Lung (tissue), 12 donors: ENCODE data around the gene BMS1. TPM values are rescaled to one million over a fixed set of nuclear protein-coding genes. Genes with fewer than 3 reads are reported as not detected.
A peak's percentile ranks its signal among the peaks of the same experiment; 100 is the strongest.

Experiments used
- ATAC-seq: fragments of 200-7000 bp; cut with Tn5 transposase; one replicate; pipeline ENCODE4 v1.9.1; 2020; ENCODE audit warnings: moderate number of reproducible peaks; ENCODE audit not compliant: insufficient read depth, low FRiP score
- DNase-seq, 3 donors: peaks; one replicate each; pipeline ENCODE4 v3.0.0-alpha.2; 2013 to 2017
- H3K27ac ChIP-seq, 2 donors: one replicate each; pipeline ENCODE4 v1.5.1; 2013; ENCODE audit warnings: mild to moderate bottlenecking in 2 of 2, moderate library complexity in 2 of 2, control low read depth in 1 of 2, inconsistent platforms in 1 of 2, low read depth in 1 of 2, low read length in 1 of 2
- H3K27me3 ChIP-seq, 3 donors: one replicate each; pipeline ENCODE4 v1.5.1; 2013; ENCODE audit warnings: low read length in 2 of 3; ENCODE audit not compliant: control insufficient read depth in 3 of 3, insufficient read depth in 3 of 3
- H3K36me3 ChIP-seq, 4 donors: one replicate each; pipeline ENCODE4 v1.5.1; 2013; ENCODE audit warnings: low read length in 4 of 4, mild to moderate bottlenecking in 1 of 4, moderate library complexity in 1 of 4; ENCODE audit not compliant: control insufficient read depth in 4 of 4, insufficient read depth in 4 of 4
- H3K4me1 ChIP-seq, 5 donors: one replicate each; pipeline ENCODE4 v1.5.1; 2013; ENCODE audit warnings: low read length in 5 of 5, mild to moderate bottlenecking in 2 of 5, moderate library complexity in 1 of 5; ENCODE audit not compliant: control insufficient read depth in 5 of 5, insufficient read depth in 5 of 5
- H3K4me3 ChIP-seq: one replicate; pipeline ENCODE4 v1.5.1; 2013; ENCODE audit warnings: mild to moderate bottlenecking, control low read depth, moderate library complexity
- H3K9ac ChIP-seq, 2 donors: one replicate each; pipeline ENCODE4 v1.5.1; 2013; ENCODE audit warnings: low read length in 2 of 2, control low read depth in 1 of 2; ENCODE audit not compliant: insufficient read depth in 1 of 2
- H3K9me3 ChIP-seq, 4 donors: one replicate each; pipeline ENCODE4 v1.5.1; 2013; ENCODE audit warnings: low read length in 3 of 4, mild to moderate bottlenecking in 1 of 4, moderate library complexity in 1 of 4; ENCODE audit not compliant: control insufficient read depth in 4 of 4, insufficient read depth in 3 of 4
- WGBS, 2 donors: extraction: QIAGEN DNeasy Blood & Tissue Kit; methylation state at CpG; one replicate each; pipeline ENCODE4 v1.1.7; 2013; 5-methylcytosine and 5-hydroxymethylcytosine counted together
- polyA plus RNA-seq, 2 donors: library from polyadenylated mRNA; stranded (reverse); fragments of 200-250 nt; gene quantifications; one replicate each; pipeline ENCODE4 v1.2.1, GENCODE V29; 2013
- total RNA-seq, 2 donors: library from RNA; depleted of rRNA in 1 of 2; stranded (reverse); fragments of >200 nt in 1 of 2; gene quantifications; one replicate each; pipeline ENCODE4 v1.2.1, GENCODE V29; 2014 to 2021
- TF ChIP-seq, protein P1 (sequence below): IDR thresholded peaks from 2 replicates; pipeline ENCODE4 v1.5.1; 2012; ENCODE audit warnings: mild to moderate bottlenecking; ENCODE audit errors: control extremely low read depth, extremely low read depth
- donor health status: control.
- donor health status: control.
- donor health status: Bipolar disorder and iron deficiency.
- donor health status: healthy.
- donor health status: DM: yes; HTN: yes; CAD: no.

The BMS1 gene
- total and polyA plus RNA-seq, 4 donors = 6.7 to 15.6 (median 13.8) TPM

DNA sequence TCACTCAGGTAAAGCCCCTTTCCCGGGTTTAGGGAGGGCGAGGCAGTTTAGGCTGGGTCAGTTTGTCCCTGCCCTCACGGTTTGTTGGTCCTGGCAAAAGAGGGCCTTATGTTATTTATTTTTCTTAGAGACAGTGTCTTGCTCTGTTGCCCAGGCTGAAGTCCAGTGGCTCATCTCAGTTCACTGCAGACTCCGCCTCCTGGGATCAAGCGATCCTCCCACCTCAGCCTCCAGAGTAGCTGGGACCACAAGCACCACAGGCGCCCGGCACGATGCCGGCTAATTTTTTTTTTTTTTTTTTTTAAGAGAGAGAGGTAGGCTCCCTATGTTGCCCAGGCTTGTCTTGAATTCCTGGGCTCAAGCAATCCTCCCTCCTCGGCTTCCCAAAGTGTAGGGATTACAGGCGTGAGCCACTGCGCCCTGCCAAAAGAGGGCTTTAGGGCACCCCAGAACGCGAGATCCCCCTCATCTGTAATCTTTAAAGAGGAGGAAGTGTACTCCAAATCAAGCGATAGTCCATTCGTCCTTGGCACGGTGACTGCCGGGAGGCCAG lies 626 bp upstream of the BMS1 start:
- H3K36me3 ChIP-seq = peaks cover 6 to 16% (median 12%) of the 10 kb centered on the region in 4 donors
- H3K9me3 ChIP-seq = no peaks in the 10 kb centered on the region
- peak overlapping the region; percentile 74 to 82 for H3K9ac ChIP-seq
- peak overlapping the region; percentile 73 for H3K4me3 ChIP-seq
- peaks cover 0 to 11% (median 6%) of the 10 kb centered on the region in 5 donors for H3K4me1 ChIP-seq
- ATAC-seq = peak; percentile 2
- WGBS, 2 donors = 34 to 35% methylated on average over 18 of the region's 18 CpGs
- peak overlapping the region; percentile 88 to 93 for H3K27ac ChIP-seq
- TF ChIP-seq, protein P1, sequence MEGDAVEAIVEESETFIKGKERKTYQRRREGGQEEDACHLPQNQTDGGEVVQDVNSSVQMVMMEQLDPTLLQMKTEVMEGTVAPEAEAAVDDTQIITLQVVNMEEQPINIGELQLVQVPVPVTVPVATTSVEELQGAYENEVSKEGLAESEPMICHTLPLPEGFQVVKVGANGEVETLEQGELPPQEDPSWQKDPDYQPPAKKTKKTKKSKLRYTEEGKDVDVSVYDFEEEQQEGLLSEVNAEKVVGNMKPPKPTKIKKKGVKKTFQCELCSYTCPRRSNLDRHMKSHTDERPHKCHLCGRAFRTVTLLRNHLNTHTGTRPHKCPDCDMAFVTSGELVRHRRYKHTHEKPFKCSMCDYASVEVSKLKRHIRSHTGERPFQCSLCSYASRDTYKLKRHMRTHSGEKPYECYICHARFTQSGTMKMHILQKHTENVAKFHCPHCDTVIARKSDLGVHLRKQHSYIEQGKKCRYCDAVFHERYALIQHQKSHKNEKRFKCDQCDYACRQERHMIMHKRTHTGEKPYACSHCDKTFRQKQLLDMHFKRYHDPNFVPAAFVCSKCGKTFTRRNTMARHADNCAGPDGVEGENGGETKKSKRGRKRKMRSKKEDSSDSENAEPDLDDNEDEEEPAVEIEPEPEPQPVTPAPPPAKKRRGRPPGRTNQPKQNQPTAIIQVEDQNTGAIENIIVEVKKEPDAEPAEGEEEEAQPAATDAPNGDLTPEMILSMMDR = no peak
- DNase-seq = no peak
- no peaks in the 10 kb centered on the region for H3K27me3 ChIP-seq

DNA sequence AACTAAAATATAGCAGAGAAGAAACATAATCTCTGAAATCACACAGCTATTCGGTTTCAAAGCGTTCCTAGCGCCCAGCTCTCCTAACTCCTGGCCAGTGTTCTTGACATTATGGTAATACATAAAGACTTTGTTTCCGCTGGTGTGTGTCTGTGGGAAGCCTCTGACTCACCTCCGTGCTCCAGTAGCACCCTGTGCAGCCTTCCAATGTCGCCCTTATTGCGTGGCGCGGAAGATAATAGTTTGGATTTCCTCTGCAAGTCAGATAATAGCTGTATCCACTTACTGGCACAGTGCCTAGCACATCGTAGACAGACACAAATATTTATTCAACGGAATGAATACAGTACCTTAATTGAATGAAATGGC lies 570 bp downstream of the BMS1 start:
- peak overlapping the region; percentile 71 to 84 for H3K9ac ChIP-seq
- H3K27ac ChIP-seq = peak overlapping the region; percentile 88 to 93
- peaks cover 6 to 19% (median 15%) of the 10 kb centered on the region in 4 donors for H3K36me3 ChIP-seq
- ATAC-seq = no peak
- no peaks in the 10 kb centered on the region for H3K27me3 ChIP-seq
- 2 to 3% methylated on average over 11 of the region's 11 CpGs for WGBS, 2 donors
- peak in 2 of 3 donors; percentile 17 to 46 for DNase-seq
- H3K4me3 ChIP-seq = peak overlapping the region; percentile 73
- H3K9me3 ChIP-seq = no peaks in the 10 kb centered on the region
- TF ChIP-seq, protein P1 = no peak
- H3K4me1 ChIP-seq = peaks cover 0 to 11% (median 6%) of the 10 kb centered on the region in 5 donors

DNA sequence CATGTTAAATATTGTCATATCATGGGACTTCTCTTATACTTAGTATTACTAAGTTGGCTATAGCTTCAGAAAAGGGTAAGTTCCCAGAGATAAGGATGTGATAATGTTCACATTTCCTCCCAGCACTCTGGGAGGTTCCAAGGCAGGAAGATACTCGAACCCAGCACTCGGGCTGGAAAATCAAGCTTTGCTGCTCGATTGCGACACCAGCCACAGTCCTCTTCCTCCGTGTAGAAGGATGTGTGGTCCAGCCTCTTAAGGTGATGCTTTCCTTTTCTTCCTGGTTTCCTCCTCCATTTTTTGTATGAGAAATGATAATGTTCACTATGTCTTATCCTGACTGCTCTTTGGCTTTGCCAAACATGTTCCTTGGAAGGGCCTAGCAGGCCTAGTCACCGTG lies 3.2 kb downstream of the BMS1 start:
- no peak for ATAC-seq
- no peak for DNase-seq
- Histone ChIP-seq H3K27ac (no peak overlapping the region), H3K4me1 (peaks cover 0 to 11% (median 6%) of the 10 kb centered on the region in 5 donors), H3K9ac (no peak overlapping the region), H3K27me3 (no peaks in the 10 kb centered on the region), H3K36me3 (peaks cover 16 to 30% (median 23%) of the 10 kb centered on the region in 4 donors), H3K4me3 (no peak overlapping the region), H3K9me3 (no peaks in the 10 kb centered on the region)
- WGBS, 2 donors = 78 to 84% methylated on average over 6 of the region's 6 CpGs
- TF ChIP-seq, protein P1 = no peak

DNA sequence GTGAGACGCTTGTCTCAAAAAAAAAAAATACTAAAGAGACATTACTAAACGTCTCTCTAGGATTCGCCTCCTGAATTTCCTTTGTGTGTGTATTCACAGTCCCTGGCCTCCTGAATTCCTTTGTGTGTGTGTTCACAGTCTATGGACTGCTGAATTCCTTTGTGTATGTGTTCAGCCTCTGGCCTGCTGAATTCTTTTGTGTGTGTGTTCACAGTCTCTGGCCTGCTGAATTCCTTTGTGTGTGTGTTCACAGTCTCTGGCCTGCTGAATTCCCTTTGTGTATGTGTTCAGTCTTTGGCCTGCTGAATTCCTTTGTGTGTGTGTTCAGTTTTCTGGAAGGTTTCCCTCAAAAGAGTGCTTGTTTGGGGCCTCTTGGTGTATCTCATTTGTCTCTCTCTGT lies 8.2 kb downstream of the BMS1 start:
- 91 to 95% methylated on average over 3 of the region's 3 CpGs for WGBS, 2 donors
- TF ChIP-seq, protein P1 = no peak
- no peak overlapping the region for H3K9ac ChIP-seq
- H3K9me3 ChIP-seq = no peaks in the 10 kb centered on the region
- H3K36me3 ChIP-seq = peaks cover 29 to 56% (median 44%) of the 10 kb centered on the region in 4 donors
- DNase-seq (no peak), ATAC-seq (no peak)
- H3K4me1 ChIP-seq = no peaks in the 10 kb centered on the region
- no peak overlapping the region for H3K4me3 ChIP-seq
- H3K27ac ChIP-seq = no peak overlapping the region
- no peaks in the 10 kb centered on the region for H3K27me3 ChIP-seq
